Ascending aorta (tissue), 2 donors: ENCODE results near the gene TADA1. TPM values are rescaled to one million over a fixed set of nuclear protein-coding genes. Genes with fewer than 3 reads are reported as not detected.

Source experiments
- DNase-seq, 2 donors: peaks; one replicate each; pipeline ENCODE4 v3.0.0-alpha.2; 2019; ENCODE audit warnings: low spot score in 2 of 2
- H3K27ac ChIP-seq, 2 donors: fragments of 200-600 bp; sonication (generic); one replicate each; pipeline ENCODE4 v1.5.1; 2016 to 2017; ENCODE audit warnings: mild to moderate bottlenecking in 1 of 2
- H3K27me3 ChIP-seq: fragments of 200-600 bp; sonication (generic); one replicate; pipeline ENCODE4 v1.5.1; 2017
- H3K36me3 ChIP-seq, 2 donors: fragments of 200-600 bp; sonication (generic); one replicate each; pipeline ENCODE4 v1.5.1; 2016
- H3K4me1 ChIP-seq, 2 donors: fragments of 200-600 bp; sonication (generic); one replicate each; pipeline ENCODE4 v1.5.1; 2016 to 2017; ENCODE audit warnings: mild to moderate bottlenecking in 1 of 2
- H3K4me3 ChIP-seq, 2 donors: fragments of 200-600 bp; sonication (generic); one replicate each; pipeline ENCODE4 v1.5.1; 2016 to 2017; ENCODE audit warnings: mild to moderate bottlenecking in 1 of 2
- H3K9me3 ChIP-seq, 2 donors: fragments of 200-600 bp; sonication (generic); one replicate each; pipeline ENCODE4 v1.5.1; 2016
- intact Hi-C: fragments of 100-400 bp; cut with DNase I; formaldehyde crosslinking; loops from one replicate; pipeline ENCODE4 v1.15.1; 2023
- total RNA-seq: library from RNA; depleted of rRNA; stranded (reverse); fragments of >200 nt; gene quantifications from one replicate; pipeline ENCODE4 v1.1.0, GENCODE V29; 2016
- TF ChIP-seq, protein P1 (sequence below), 3 experiments: fragments of 200-600 bp in 2 of 3; fragments of 450-650 bp in 1 of 3; sonication (generic) in 2 of 3; IDR thresholded peaks; one replicate each; pipeline ENCODE4 v1.5.1; 2016 to 2019; ENCODE audit warnings: antibody characterized with exemption in 3 of 3, mild to moderate bottlenecking in 1 of 3, moderate library complexity in 1 of 3

TADA1 gene
- total RNA-seq, 1 donor from 2014 or later: 12.8 TPM

DNA sequence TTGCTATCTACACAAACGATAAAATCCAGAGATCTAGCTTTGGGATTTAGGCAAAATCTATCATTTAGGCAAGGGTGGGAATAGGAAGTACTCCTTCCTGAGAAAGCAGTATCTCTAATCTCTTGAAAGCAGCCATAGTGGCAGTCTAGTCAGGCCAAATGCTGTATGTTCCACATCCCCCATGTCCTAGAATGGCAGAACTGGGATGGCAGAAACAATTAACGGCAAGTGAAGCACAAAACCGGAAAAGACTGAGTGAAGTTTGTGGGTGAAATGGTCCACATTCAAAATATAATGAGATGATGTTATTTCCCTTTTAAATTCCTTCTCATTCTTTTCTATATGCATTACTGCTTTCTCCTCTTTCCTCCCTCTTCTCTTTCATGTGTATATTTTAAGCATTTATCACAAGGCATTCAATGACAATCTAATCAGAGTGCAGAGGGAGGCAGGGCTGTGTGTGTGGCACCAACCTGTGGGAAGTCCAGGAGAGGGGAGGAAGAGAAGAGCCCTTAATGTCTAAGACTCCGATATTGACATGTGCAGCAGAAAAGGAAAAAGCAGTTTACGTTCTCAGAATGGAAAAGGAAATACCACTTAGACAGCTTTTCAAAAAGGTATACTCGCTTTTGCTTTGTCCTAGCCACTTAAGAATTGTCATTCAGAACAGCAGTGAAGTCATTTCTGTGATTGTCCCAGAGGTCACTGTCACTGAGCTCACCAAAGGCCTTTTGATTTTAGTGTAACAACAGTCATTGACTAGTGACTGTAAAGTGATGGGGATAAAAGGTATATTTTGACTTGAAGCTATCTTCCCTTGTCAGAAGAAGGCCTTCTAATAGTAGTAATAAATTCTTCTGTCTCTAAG lies 42.3 kb upstream of the TADA1 start:
- TF ChIP-seq, protein P1, sequence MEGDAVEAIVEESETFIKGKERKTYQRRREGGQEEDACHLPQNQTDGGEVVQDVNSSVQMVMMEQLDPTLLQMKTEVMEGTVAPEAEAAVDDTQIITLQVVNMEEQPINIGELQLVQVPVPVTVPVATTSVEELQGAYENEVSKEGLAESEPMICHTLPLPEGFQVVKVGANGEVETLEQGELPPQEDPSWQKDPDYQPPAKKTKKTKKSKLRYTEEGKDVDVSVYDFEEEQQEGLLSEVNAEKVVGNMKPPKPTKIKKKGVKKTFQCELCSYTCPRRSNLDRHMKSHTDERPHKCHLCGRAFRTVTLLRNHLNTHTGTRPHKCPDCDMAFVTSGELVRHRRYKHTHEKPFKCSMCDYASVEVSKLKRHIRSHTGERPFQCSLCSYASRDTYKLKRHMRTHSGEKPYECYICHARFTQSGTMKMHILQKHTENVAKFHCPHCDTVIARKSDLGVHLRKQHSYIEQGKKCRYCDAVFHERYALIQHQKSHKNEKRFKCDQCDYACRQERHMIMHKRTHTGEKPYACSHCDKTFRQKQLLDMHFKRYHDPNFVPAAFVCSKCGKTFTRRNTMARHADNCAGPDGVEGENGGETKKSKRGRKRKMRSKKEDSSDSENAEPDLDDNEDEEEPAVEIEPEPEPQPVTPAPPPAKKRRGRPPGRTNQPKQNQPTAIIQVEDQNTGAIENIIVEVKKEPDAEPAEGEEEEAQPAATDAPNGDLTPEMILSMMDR (IDR thresholded peaks at IDR 0.05): no peak
- intact Hi-C loops: no loop called here
- no peak for DNase-seq
- H3K27me3 ChIP-seq: peaks cover 4% of the 10 kb centered on the region
- H3K4me1 ChIP-seq: no peaks in the 10 kb centered on the region
- no peak overlapping the region for H3K4me3 ChIP-seq
- H3K9me3 ChIP-seq: no peaks in the 10 kb centered on the region
- no peaks in the 10 kb centered on the region for H3K36me3 ChIP-seq
- no peak overlapping the region for H3K27ac ChIP-seq

DNA sequence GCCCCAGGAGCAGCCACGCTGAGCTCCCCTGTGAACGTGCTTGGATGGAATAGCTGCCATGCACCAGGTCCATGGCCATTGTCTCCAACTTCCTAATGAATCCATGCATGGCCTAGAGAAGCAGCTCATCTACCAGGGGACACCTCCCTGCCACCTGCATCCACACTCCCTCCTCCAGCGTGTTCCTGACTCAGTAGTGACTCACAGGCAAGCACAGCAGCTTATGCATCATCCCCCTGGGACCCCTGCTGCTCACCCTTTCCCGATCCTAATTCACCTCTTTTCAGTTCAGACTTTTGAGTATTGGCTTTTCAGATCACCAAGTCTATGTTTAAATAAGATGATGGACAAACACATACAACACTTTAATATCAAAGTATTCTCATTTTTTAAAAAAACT lies 39.9 kb upstream of the TADA1 start:
- no peak for DNase-seq
- Histone ChIP-seq H3K4me3 (no peak overlapping the region), H3K27ac (no peak overlapping the region), H3K27me3 (no peaks in the 10 kb centered on the region), H3K4me1 (no peaks in the 10 kb centered on the region), H3K9me3 (no peaks in the 10 kb centered on the region), H3K36me3 (no peaks in the 10 kb centered on the region)
- TF ChIP-seq, protein P1 (IDR thresholded peaks at IDR 0.05): no peak
- intact Hi-C loops: no loop called here

DNA sequence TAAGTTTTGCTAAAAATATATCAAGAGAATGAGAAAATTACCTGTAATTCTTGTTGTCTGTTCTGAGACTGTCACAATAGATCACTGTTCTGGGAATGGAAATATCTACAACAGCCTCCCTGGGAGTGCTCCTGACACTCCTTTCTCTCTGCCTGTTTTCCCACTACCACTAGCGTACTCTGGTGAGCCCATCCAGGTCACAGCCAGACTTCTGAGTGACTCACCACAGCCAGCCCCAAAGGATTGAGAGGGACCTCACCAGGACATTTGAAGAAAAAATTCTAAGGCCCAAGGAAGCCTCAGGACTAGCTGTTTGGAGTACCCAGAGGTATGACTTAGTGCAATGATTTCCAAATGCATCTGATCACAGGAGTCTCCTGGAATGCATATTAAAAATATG lies 39.0 kb upstream of the TADA1 start:
- Histone ChIP-seq H3K27ac (no peak overlapping the region), H3K9me3 (no peaks in the 10 kb centered on the region), H3K4me3 (no peak overlapping the region), H3K27me3 (no peaks in the 10 kb centered on the region), H3K36me3 (no peaks in the 10 kb centered on the region), H3K4me1 (no peaks in the 10 kb centered on the region)
- intact Hi-C loops: no loop called here
- no peak for DNase-seq
- TF ChIP-seq, protein P1 (IDR thresholded peaks at IDR 0.05): no peak

DNA sequence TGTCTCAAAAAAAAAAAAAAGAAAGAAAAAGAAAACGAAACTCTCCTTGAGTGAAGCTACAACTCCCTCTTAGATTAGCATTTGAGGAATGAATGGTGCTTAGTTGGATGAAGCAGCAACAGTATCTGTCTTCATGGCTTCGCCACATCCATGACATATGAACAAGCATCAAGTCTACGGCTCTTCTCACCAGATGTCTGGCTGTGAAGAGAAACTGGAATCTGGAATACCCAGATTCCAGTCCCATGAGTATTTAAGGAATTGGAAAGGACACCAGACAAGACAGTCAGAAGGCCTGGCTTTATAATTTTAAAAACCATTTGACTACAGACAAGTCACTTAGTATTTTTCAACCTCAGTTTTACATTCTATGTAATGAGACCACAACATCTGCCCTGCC lies 38.0 kb upstream of the TADA1 start:
- H3K4me1 ChIP-seq: no peaks in the 10 kb centered on the region
- intact Hi-C loops: no loop called here
- TF ChIP-seq, protein P1 (IDR thresholded peaks at IDR 0.05): no peak

DNA sequence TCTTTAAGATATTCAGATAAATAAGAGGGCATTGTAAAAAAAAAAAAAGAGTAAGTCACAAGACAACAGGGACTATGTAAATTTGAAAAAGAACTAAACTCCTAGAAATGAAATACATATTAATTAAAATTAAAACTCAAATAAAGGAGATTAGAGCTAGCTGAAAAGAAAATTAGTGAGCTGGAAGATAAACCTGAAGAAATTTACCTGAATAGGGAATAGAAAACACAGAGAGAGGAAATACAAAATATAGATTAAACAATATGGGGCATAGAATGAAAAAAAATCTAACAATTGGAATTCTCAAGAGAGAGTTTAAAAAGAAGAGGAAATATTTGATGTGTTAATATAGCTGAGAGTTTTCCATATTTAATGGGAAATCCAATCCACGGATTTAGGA lies 35.6 kb upstream of the TADA1 start:
- Histone ChIP-seq H3K4me1 (no peaks in the 10 kb centered on the region), H3K9me3 (no peaks in the 10 kb centered on the region), H3K36me3 (no peaks in the 10 kb centered on the region), H3K27ac (no peak overlapping the region), H3K27me3 (no peaks in the 10 kb centered on the region), H3K4me3 (no peak overlapping the region)
- DNase-seq: no peak
- TF ChIP-seq, protein P1 (IDR thresholded peaks at IDR 0.05): no peak
- intact Hi-C loops: loop anchor here (2.0 kb wide), 1 partner anchor 147 kb away; no protein-coding TSS in a partner anchor

More for the DNA sequence above, 38.0 kb upstream of the TADA1 start:
- Histone ChIP-seq H3K9me3 (no peaks in the 10 kb centered on the region), H3K27ac (no peak overlapping the region), H3K36me3 (no peaks in the 10 kb centered on the region), H3K27me3 (no peaks in the 10 kb centered on the region), H3K4me3 (no peak overlapping the region)
- no peak for DNase-seq
